ENCODE results near the gene BICC1.

DNA sequence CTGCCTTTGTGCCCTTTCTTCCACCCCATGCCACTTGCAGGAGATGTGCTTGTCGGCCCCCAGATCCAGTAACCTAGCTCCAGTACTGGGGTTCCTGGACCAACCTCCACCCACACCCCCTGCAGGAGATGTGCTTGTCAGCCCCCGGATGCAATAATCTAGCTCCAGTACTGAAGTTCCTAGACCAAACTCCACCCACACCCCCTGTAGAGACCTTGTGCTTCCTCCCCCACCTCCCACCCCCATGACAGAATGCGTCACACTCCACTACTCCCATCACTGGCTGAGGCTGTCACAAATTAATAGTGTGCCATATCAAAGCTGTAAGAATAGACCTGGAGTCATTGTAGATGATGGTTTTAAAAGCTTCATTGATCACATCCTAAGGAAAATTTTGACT is 185.0 kb downstream of the BICC1 start:
- TF ChIP-seq, protein P1, sequence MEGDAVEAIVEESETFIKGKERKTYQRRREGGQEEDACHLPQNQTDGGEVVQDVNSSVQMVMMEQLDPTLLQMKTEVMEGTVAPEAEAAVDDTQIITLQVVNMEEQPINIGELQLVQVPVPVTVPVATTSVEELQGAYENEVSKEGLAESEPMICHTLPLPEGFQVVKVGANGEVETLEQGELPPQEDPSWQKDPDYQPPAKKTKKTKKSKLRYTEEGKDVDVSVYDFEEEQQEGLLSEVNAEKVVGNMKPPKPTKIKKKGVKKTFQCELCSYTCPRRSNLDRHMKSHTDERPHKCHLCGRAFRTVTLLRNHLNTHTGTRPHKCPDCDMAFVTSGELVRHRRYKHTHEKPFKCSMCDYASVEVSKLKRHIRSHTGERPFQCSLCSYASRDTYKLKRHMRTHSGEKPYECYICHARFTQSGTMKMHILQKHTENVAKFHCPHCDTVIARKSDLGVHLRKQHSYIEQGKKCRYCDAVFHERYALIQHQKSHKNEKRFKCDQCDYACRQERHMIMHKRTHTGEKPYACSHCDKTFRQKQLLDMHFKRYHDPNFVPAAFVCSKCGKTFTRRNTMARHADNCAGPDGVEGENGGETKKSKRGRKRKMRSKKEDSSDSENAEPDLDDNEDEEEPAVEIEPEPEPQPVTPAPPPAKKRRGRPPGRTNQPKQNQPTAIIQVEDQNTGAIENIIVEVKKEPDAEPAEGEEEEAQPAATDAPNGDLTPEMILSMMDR (optimal IDR thresholded peaks at IDR 0.05 in 1 of 3, IDR thresholded peaks at IDR 0.05 in 1 of 3, conservative IDR thresholded peaks at IDR 0.05 in 1 of 3; ENCODE audit: extremely low read depth in 1 of 3, insufficient read depth in 2 of 3, low read length in 3 of 3), result no peak
- TF ChIP-seq EZH2 (IDR thresholded peaks at IDR 0.05; ENCODE audit: low read length), result no peak

All from keratinocyte (primary cell).